ENCODE measurements around the gene ASTN1. TPM values are rescaled to one million over a fixed set of nuclear protein-coding genes. Genes with fewer than 3 reads are reported as not detected.

The ASTN1 gene
- total RNA-seq, 1 donor from 2014 or later: 7.7 TPM

- Mint-ChIP-seq H3K4me3 (ENCODE audit: unreplicated experiment) (no peak overlapping the region), H3K27me3 (ENCODE audit: unreplicated experiment) (peaks cover 3% of the 10 kb centered on the region), H3K9me3 (ENCODE audit: unreplicated experiment) (no peaks in the 10 kb centered on the region), H3K4me1 (ENCODE audit: low read depth, unreplicated experiment) (peaks cover 11% of the 10 kb centered on the region), H3K27ac (ENCODE audit: unreplicated experiment) (no peak overlapping the region), H3K36me3 (ENCODE audit: unreplicated experiment) (no peaks in the 10 kb centered on the region)
- TF ChIP-seq CTCF (IDR thresholded peaks at IDR 0.05; ENCODE audit: partially characterized antibody, unreplicated experiment): no peak
- no peak for DNase-seq
Observed at GRCh38 chr1:177173976-177174375, 9.5 kb upstream of the ASTN1 start.

GRCh38 chr1:177172866-177173265 lies 8.4 kb upstream of the ASTN1 start:
- no peak for TF ChIP-seq CTCF (IDR thresholded peaks at IDR 0.05; ENCODE audit: partially characterized antibody, unreplicated experiment)
- no peak overlapping the region for H3K27ac Mint-ChIP-seq (ENCODE audit: unreplicated experiment)
- H3K9me3 Mint-ChIP-seq (ENCODE audit: unreplicated experiment): no peaks in the 10 kb centered on the region
- DNase-seq: no peak
- no peaks in the 10 kb centered on the region for H3K36me3 Mint-ChIP-seq (ENCODE audit: unreplicated experiment)
- H3K4me1 Mint-ChIP-seq (ENCODE audit: low read depth, unreplicated experiment): peaks cover 11% of the 10 kb centered on the region
- peaks cover 3% of the 10 kb centered on the region for H3K27me3 Mint-ChIP-seq (ENCODE audit: unreplicated experiment)
- no peak overlapping the region for H3K4me3 Mint-ChIP-seq (ENCODE audit: unreplicated experiment)

GRCh38 chr1:177172272-177172671 lies 7.8 kb upstream of the ASTN1 start:
- TF ChIP-seq CTCF (IDR thresholded peaks at IDR 0.05; ENCODE audit: partially characterized antibody, unreplicated experiment): no peak
- H3K4me3 Mint-ChIP-seq (ENCODE audit: unreplicated experiment): no peak overlapping the region
- H3K36me3 Mint-ChIP-seq (ENCODE audit: unreplicated experiment): no peaks in the 10 kb centered on the region
- H3K4me1 Mint-ChIP-seq (ENCODE audit: low read depth, unreplicated experiment): peaks cover 11% of the 10 kb centered on the region
- no peak for DNase-seq
- H3K9me3 Mint-ChIP-seq (ENCODE audit: unreplicated experiment): no peaks in the 10 kb centered on the region
- H3K27me3 Mint-ChIP-seq (ENCODE audit: unreplicated experiment): peaks cover 3% of the 10 kb centered on the region
- H3K27ac Mint-ChIP-seq (ENCODE audit: unreplicated experiment): no peak overlapping the region

GRCh38 chr1:177171536-177172123 lies 7.1 kb upstream of the ASTN1 start:
- no peak for TF ChIP-seq CTCF (IDR thresholded peaks at IDR 0.05; ENCODE audit: partially characterized antibody, unreplicated experiment)
- peaks cover 3% of the 10 kb centered on the region for H3K27me3 Mint-ChIP-seq (ENCODE audit: unreplicated experiment)
- no peak for DNase-seq
- peaks cover 11% of the 10 kb centered on the region for H3K4me1 Mint-ChIP-seq (ENCODE audit: low read depth, unreplicated experiment)
- no peak overlapping the region for H3K27ac Mint-ChIP-seq (ENCODE audit: unreplicated experiment)
- H3K9me3 Mint-ChIP-seq (ENCODE audit: unreplicated experiment): no peaks in the 10 kb centered on the region
- no peak overlapping the region for H3K4me3 Mint-ChIP-seq (ENCODE audit: unreplicated experiment)
- H3K36me3 Mint-ChIP-seq (ENCODE audit: unreplicated experiment): no peaks in the 10 kb centered on the region

GRCh38 chr1:177170756-177171535 lies 6.4 kb upstream of the ASTN1 start, which contains the start of gene BRINP2:
Gene BRINP2, plus strand, starts transcription at chr1:177170958. Its CDS starts 58,919 bp downstream, at chr1:177229877.
- H3K4me3 Mint-ChIP-seq (ENCODE audit: unreplicated experiment): no peak within 1 kb of the TSS
- no peaks in the 10 kb centered on the region for H3K36me3 Mint-ChIP-seq (ENCODE audit: unreplicated experiment)
- no peak within 1 kb of the TSS for H3K27ac Mint-ChIP-seq (ENCODE audit: unreplicated experiment)
- H3K27me3 Mint-ChIP-seq (ENCODE audit: unreplicated experiment): peaks cover 3% of the 10 kb centered on the region
- TF ChIP-seq CTCF (IDR thresholded peaks at IDR 0.05; ENCODE audit: partially characterized antibody, unreplicated experiment): no peak
- H3K9me3 Mint-ChIP-seq (ENCODE audit: unreplicated experiment): no peaks in the 10 kb centered on the region
- peak; percentile 85 for DNase-seq
- peaks cover 11% of the 10 kb centered on the region for H3K4me1 Mint-ChIP-seq (ENCODE audit: low read depth, unreplicated experiment)

All from glutamatergic neuron (in vitro differentiated cells).